ENCODE results near the gene ZBTB6. TPM values are rescaled to one million over a fixed set of nuclear protein-coding genes. Genes with fewer than 3 reads are reported as not detected.

ZBTB6 gene
- total RNA-seq, 1 experiment from 2014 or later: 4.4 TPM

GRCh38 chr9:122955961-122956360 lies 42.8 kb upstream of the ZBTB6 start:
- POLR2A ChIA-PET (ENCODE audit: unreplicated experiment): no interaction called here
- Histone ChIP-seq H4K20me1 (ENCODE audit: low read length) (0 out of 2 replicates have a peak, but pooled peaks cover 8% of the 10 kb centered on the region), H3K9me2 (replicated peaks; ENCODE audit: low read length) (no peaks in the 10 kb centered on the region), H3F3A (ENCODE audit: low read length, unreplicated experiment) (no peaks in the 10 kb centered on the region), H2AFZ (ENCODE audit: low read length) (no peak overlapping the region), H3K27ac (ENCODE audit: low read length) (no peak overlapping the region), H3K79me2 (ENCODE audit: low read length) (peaks cover 55% of the 10 kb centered on the region), H3K4me1 (ENCODE audit: insufficient read depth, low read length) (peaks cover 14% of the 10 kb centered on the region), H3K4me3 (ENCODE audit: low read length) (no peak overlapping the region), H3K4me2 (ENCODE audit: low read length) (no peak overlapping the region), H3K27me3 (ENCODE audit: low read length) (no peaks in the 10 kb centered on the region), H3K9me3 (ENCODE audit: low read length) (no peaks in the 10 kb centered on the region), H3K36me3 (ENCODE audit: low read depth, low read length) (peaks cover 13% of the 10 kb centered on the region), H3K9ac (ENCODE audit: low read length) (no peak overlapping the region)
- BruUV-seq (replicated peaks): no TSS peak
- DNase-seq (no peak), ATAC-seq (no peak)
- TF ChIP-seq CTCF (conservative IDR thresholded peaks at IDR 0.05; ENCODE audit: low read depth, low read length): no peak
- no peak for TF ChIP-seq EZH2phosphoT487 (IDR thresholded peaks at IDR 0.05; ENCODE audit: borderline replicate concordance, low read length)
- CTCF ChIA-PET: no interaction called here
- intact Hi-C loops (cut with micrococcal nuclease): no loop called here

GRCh38 chr9:122954253-122954691 lies 41.1 kb upstream of the ZBTB6 start:
- DNase-seq: peak; percentile 63

GRCh38 chr9:122951056-122951455 lies 37.9 kb upstream of the ZBTB6 start:
- POLR2A ChIA-PET (ENCODE audit: unreplicated experiment): no interaction called here
- no peak for ATAC-seq

More at GRCh38 chr9:122954253-122954691, 41.1 kb upstream of the ZBTB6 start:
- Histone ChIP-seq H3K4me1 (ENCODE audit: insufficient read depth, low read length) (peaks cover 14% of the 10 kb centered on the region), H3K9me3 (ENCODE audit: low read length) (no peaks in the 10 kb centered on the region), H3K27ac (ENCODE audit: low read length) (peak overlapping the region; percentile 37), H2AFZ (ENCODE audit: low read length) (no peak overlapping the region), H3F3A (ENCODE audit: low read length, unreplicated experiment) (no peaks in the 10 kb centered on the region), H3K4me2 (ENCODE audit: low read length) (peak overlapping the region; percentile 49), H3K79me2 (ENCODE audit: low read length) (peaks cover 72% of the 10 kb centered on the region), H3K4me3 (ENCODE audit: low read length) (no peak overlapping the region), H3K9me2 (replicated peaks; ENCODE audit: low read length) (no peaks in the 10 kb centered on the region), H3K36me3 (ENCODE audit: low read depth, low read length) (peaks cover 6% of the 10 kb centered on the region), H4K20me1 (ENCODE audit: low read length) (0 out of 2 replicates have a peak, but pooled peaks cover 8% of the 10 kb centered on the region), H3K27me3 (ENCODE audit: low read length) (no peaks in the 10 kb centered on the region), H3K9ac (ENCODE audit: low read length) (no peak overlapping the region)
- ChIA-PET CTCF (no interaction called here), POLR2A (ENCODE audit: unreplicated experiment) (interaction anchor here (0.6 kb wide), 1 partner anchor 41 kb away, joined by 4 read pairs; the partner anchor contains the start of gene ZBTB6)
- intact Hi-C loops (cut with micrococcal nuclease): no loop called here
- peak; percentile 90 for ATAC-seq
- TF ChIP-seq EZH2phosphoT487 (IDR thresholded peaks at IDR 0.05; ENCODE audit: borderline replicate concordance, low read length): no peak
- no peak for TF ChIP-seq CTCF (conservative IDR thresholded peaks at IDR 0.05; ENCODE audit: low read depth, low read length)
- TF ChIP-seq EZH2 (IDR thresholded peaks at IDR 0.05; ENCODE audit: low read length, unreplicated experiment): no peak
- no TSS peak for BruUV-seq (replicated peaks)

More at GRCh38 chr9:122951056-122951455, 37.9 kb upstream of the ZBTB6 start:
- no peak overlapping the region for H3K27ac ChIP-seq (ENCODE audit: low read length)
- DNase-seq: no peak
- peaks cover 33% of the 10 kb centered on the region for H3K4me1 ChIP-seq (ENCODE audit: insufficient read depth, low read length)
- no TSS peak for BruUV-seq (replicated peaks)
- no peaks in the 10 kb centered on the region for H3K27me3 ChIP-seq (ENCODE audit: low read length)
- no peak overlapping the region for H2AFZ ChIP-seq (ENCODE audit: low read length)
- 0 out of 2 replicates have a peak, but pooled peaks cover 8% of the 10 kb centered on the region for H4K20me1 ChIP-seq (ENCODE audit: low read length)
- no peaks in the 10 kb centered on the region for H3K9me3 ChIP-seq (ENCODE audit: low read length)
- H3K9ac ChIP-seq (ENCODE audit: low read length): no peak overlapping the region
- CTCF ChIA-PET: no interaction called here
- intact Hi-C loops (cut with micrococcal nuclease): no loop called here
- no peaks in the 10 kb centered on the region for H3F3A ChIP-seq (ENCODE audit: low read length, unreplicated experiment)
- H3K4me2 ChIP-seq (ENCODE audit: low read length): no peak overlapping the region
- no peaks in the 10 kb centered on the region for H3K36me3 ChIP-seq (ENCODE audit: low read depth, low read length)
- no peaks in the 10 kb centered on the region for H3K9me2 ChIP-seq (replicated peaks; ENCODE audit: low read length)
- TF ChIP-seq EZH2 (IDR thresholded peaks at IDR 0.05; ENCODE audit: low read length, unreplicated experiment) (no peak), CTCF (conservative IDR thresholded peaks at IDR 0.05; ENCODE audit: low read depth, low read length) (no peak), EZH2phosphoT487 (IDR thresholded peaks at IDR 0.05; ENCODE audit: borderline replicate concordance, low read length) (no peak)
- peaks cover 93% of the 10 kb centered on the region for H3K79me2 ChIP-seq (ENCODE audit: low read length)
- no peak overlapping the region for H3K4me3 ChIP-seq (ENCODE audit: low read length)

Data from PC-3 (cell line).